ENCODE results near the gene COPB2.
"Not testable (repeated sequence)": the region's sequence is repeated elsewhere in the genome, so short reads cannot be mapped to it uniquely, and the experiment has no call there.

Gene COPB2

GRCh38 chr3:139389552-139390368, at the start of gene COPB2:
COPB2 (minus strand) TSS chr3:139389647; CDS start chr3:139389550, 97 bp downstream.
- peak; percentile 95 for DNase-seq

GRCh38 chr3:139434764-139435307, 45.4 kb upstream of the COPB2 start:
- DNase-seq = no peak

GRCh38 chr3:139434228-139434627, 44.8 kb upstream of the COPB2 start:
- no peak for DNase-seq

GRCh38 chr3:139433089-139433488, 43.6 kb upstream of the COPB2 start:
- DNase-seq = no peak

- DNase-seq = no peak
Measured at GRCh38 chr3:139430493-139430892, 41.0 kb upstream of the COPB2 start.

- DNase-seq = peak in 1 of 2 donors; percentile 3
Measured at GRCh38 chr3:139427283-139428060, 38.0 kb upstream of the COPB2 start.

- no peak for DNase-seq
Measured at GRCh38 chr3:139425745-139426400, 36.4 kb upstream of the COPB2 start.

- no peak for DNase-seq
Measured at GRCh38 chr3:139423232-139423631, 33.8 kb upstream of the COPB2 start.

GRCh38 chr3:139421460-139421859, 32.0 kb upstream of the COPB2 start:
- no peak for DNase-seq

- no peak for DNase-seq
Measured at GRCh38 chr3:139421040-139421439, 31.6 kb upstream of the COPB2 start.

- DNase-seq = no peak
Measured at GRCh38 chr3:139418144-139418543, 28.7 kb upstream of the COPB2 start.

- DNase-seq = no peak
Measured at GRCh38 chr3:139416275-139416674, 26.8 kb upstream of the COPB2 start.

GRCh38 chr3:139414608-139415224, 25.3 kb upstream of the COPB2 start:
- DNase-seq = no peak

- DNase-seq = not testable (repeated sequence)
Measured at GRCh38 chr3:139412891-139413290, 23.4 kb upstream of the COPB2 start.

- not testable (repeated sequence) for DNase-seq
Measured at GRCh38 chr3:139401155-139401554, 11.7 kb upstream of the COPB2 start.

GRCh38 chr3:139396707-139397106, 7.3 kb upstream of the COPB2 start:
- no peak for DNase-seq

- no peak for DNase-seq
Measured at GRCh38 chr3:139394116-139394515, 4.7 kb upstream of the COPB2 start.

- DNase-seq = peak; percentile 20 to 30
Measured at GRCh38 chr3:139388821-139389551, 461 bp downstream of the COPB2 start.

- DNase-seq = no peak
Measured at GRCh38 chr3:139388077-139388476, 1.4 kb downstream of the COPB2 start.

GRCh38 chr3:139382291-139382690, 7.2 kb downstream of the COPB2 start:
- DNase-seq = not testable (repeated sequence)

GRCh38 chr3:139380575-139380974, 8.9 kb downstream of the COPB2 start:
- no peak for DNase-seq
